Keratinocyte (primary cell): ENCODE results near the gene ITSN1. TPM values are rescaled to one million over a fixed set of nuclear protein-coding genes. Genes with fewer than 3 reads are reported as not detected.

Experiments used
- DNase-seq: peaks from one replicate; pipeline ENCODE4 v3.0.0-alpha.2; 2011; ENCODE audit warnings: low read depth, missing footprints, low spot score
- FAIRE-seq: peaks from 2 replicates; lab custom pipeline; 2011; peaks lifted over from hg19 to GRCh38; lab: Jason Lieb, UNC
- H2AFZ ChIP-seq: 2 replicates; pipeline ENCODE4 v1.6.0; 2012; ENCODE audit warnings: low read length, control low read depth, inconsistent platforms; ENCODE audit not compliant: control insufficient read depth
- H3K27ac ChIP-seq: 2 replicates; pipeline ENCODE4 v1.5.1; 2011; ENCODE audit warnings: low read length; ENCODE audit not compliant: control insufficient read depth, insufficient read depth
- H3K27me3 ChIP-seq: 3 replicates; pipeline ENCODE4 v1.6.0; 2011; ENCODE audit warnings: low read length; ENCODE audit not compliant: control insufficient read depth, insufficient read depth; ENCODE audit errors: extremely low read depth
- H3K36me3 ChIP-seq, 2 experiments: 2 replicates in 1 of 2; 3 replicates in 1 of 2; pipeline ENCODE4 v1.5.1; 2011; ENCODE audit warnings: low read length in 2 of 2, mild to moderate bottlenecking in 1 of 2; ENCODE audit not compliant: control insufficient read depth in 2 of 2, insufficient read depth in 2 of 2; ENCODE audit errors: extremely low read depth in 1 of 2
- H3K4me1 ChIP-seq: 3 replicates; pipeline ENCODE4 v1.5.1; 2011; ENCODE audit warnings: low read length; ENCODE audit not compliant: control insufficient read depth, insufficient read depth; ENCODE audit errors: extremely low read depth
- H3K4me2 ChIP-seq: 3 replicates; pipeline ENCODE4 v1.6.0; 2011; ENCODE audit warnings: low read depth, low read length; ENCODE audit not compliant: control insufficient read depth, insufficient read depth; ENCODE audit errors: extremely low read depth
- H3K4me3 ChIP-seq, 3 experiments: fragments of 200-600 bp in 1 of 3; sonication (generic) in 1 of 3; 2 replicates in 2 of 3; 3 replicates in 1 of 3; pipeline ENCODE4 v1.5.1; 2011 to 2016; ENCODE audit warnings: low read length in 3 of 3, mild to moderate bottlenecking in 3 of 3, control low read depth in 2 of 3, inconsistent platforms in 1 of 3, low read depth in 1 of 3, mixed read lengths in 1 of 3, mixed run types in 1 of 3, moderate library complexity in 1 of 3; ENCODE audit not compliant: control insufficient read depth in 2 of 3, insufficient read depth in 2 of 3; ENCODE audit errors: extremely low read depth in 1 of 3
- H3K79me2 ChIP-seq: 2 replicates; pipeline ENCODE4 v1.6.0; 2012; ENCODE audit warnings: low read length; ENCODE audit not compliant: control insufficient read depth, insufficient read depth
- H3K9ac ChIP-seq: 3 replicates; pipeline ENCODE4 v1.6.0; 2011; ENCODE audit warnings: low read length; ENCODE audit not compliant: control insufficient read depth, insufficient read depth; ENCODE audit errors: extremely low read depth
- H3K9me1 ChIP-seq: 3 replicates; pipeline ENCODE4 v1.6.0; 2011; ENCODE audit warnings: low read length; ENCODE audit not compliant: control insufficient read depth, insufficient read depth; ENCODE audit errors: extremely low read depth
- H3K9me3 ChIP-seq: 2 replicates; pipeline ENCODE4 v1.5.1; 2012; ENCODE audit warnings: low read depth, low read length; ENCODE audit not compliant: control insufficient read depth
- H4K20me1 ChIP-seq: 3 replicates; pipeline ENCODE4 v1.6.0; 2011; ENCODE audit warnings: low read length; ENCODE audit not compliant: control insufficient read depth, insufficient read depth; ENCODE audit errors: extremely low read depth
- CTCF ChIP-seq, 3 experiments: IDR thresholded peaks in 1 of 3; conservative IDR thresholded peaks in 1 of 3; optimal IDR thresholded peaks in 1 of 3; 2 replicates in 2 of 3; 3 replicates in 1 of 3; pipeline versions ENCODE3 to v1.5.1; 2011; ENCODE audit warnings: low read length in 3 of 3, mild to moderate bottlenecking in 3 of 3, moderate library complexity in 2 of 3, control low read depth in 1 of 3, inconsistent platforms in 1 of 3; ENCODE audit not compliant: insufficient read depth in 2 of 3; ENCODE audit errors: extremely low read depth in 1 of 3
- EZH2 ChIP-seq: IDR thresholded peaks from one replicate; pipeline ENCODE4 v1.6.1; 2012; ENCODE audit warnings: inconsistent platforms, mild to moderate bottlenecking, low read length, moderate library complexity
- dilution Hi-C: fragments of 300-500 bp; cut with MboI; formaldehyde crosslinking; loops from one replicate; pipeline ENCODE4 v1.7.0; 2020; ENCODE audit warnings: low sequenced_read_pairs; ENCODE audit not compliant: extremely low pct_ligation_motif_present
- polyA plus RNA-seq, 5 experiments: library from polyadenylated mRNA; depleted of rRNA in 3 of 5; stranded (reverse) in 3 of 5; stranded (forward) in 1 of 5; unstranded in 1 of 5; fragments of >200 nt; gene quantifications; 1 replicate in 1 of 5; 2 replicates in 3 of 5; 3 replicates in 1 of 5; pipeline versions ENCODE4 v1.2.1 to v1.2.3, GENCODE V29; 2011 to 2012; ENCODE audit warnings: missing spikeins in 2 of 5, low read depth in 1 of 5, low replicate concordance in 1 of 5

ITSN1 gene
- polyA plus RNA-seq, 1 donor (not counting 4 experiments of a cell fraction or from before 2014, with no cell fraction given) = 34.3 TPM

- Histone ChIP-seq H2AFZ (no peak overlapping the region), H3K79me2 (no peaks in the 10 kb centered on the region)
- no peak for TF ChIP-seq CTCF (optimal IDR thresholded peaks at IDR 0.05 in 1 of 3, IDR thresholded peaks at IDR 0.05 in 1 of 3, conservative IDR thresholded peaks at IDR 0.05 in 1 of 3; ENCODE audit: extremely low read depth in 1 of 3, insufficient read depth in 2 of 3, low read length in 3 of 3)
- no peak for TF ChIP-seq EZH2
These were observed 300.1 kb downstream of the ITSN1 start for GRCh38 chr21:33942426-33942825.

GRCh38 chr21:33943293-33943692 is 301.0 kb downstream of the ITSN1 start:
- Histone ChIP-seq H3K27me3 (no peaks in the 10 kb centered on the region), H3K9me3 (no peaks in the 10 kb centered on the region), H3K79me2 (no peaks in the 10 kb centered on the region), H3K4me3 (no peak overlapping the region), H3K9me1 (no peaks in the 10 kb centered on the region), H4K20me1 (no peaks in the 10 kb centered on the region), H2AFZ (no peak overlapping the region), H3K9ac (no peak overlapping the region), H3K27ac (no peak overlapping the region), H3K36me3 (no peaks in the 10 kb centered on the region), H3K4me2 (no peak overlapping the region), H3K4me1 (peaks cover 22% of the 10 kb centered on the region)
- TF ChIP-seq CTCF (optimal IDR thresholded peaks at IDR 0.05 in 1 of 3, IDR thresholded peaks at IDR 0.05 in 1 of 3, conservative IDR thresholded peaks at IDR 0.05 in 1 of 3; ENCODE audit: extremely low read depth in 1 of 3, insufficient read depth in 2 of 3, low read length in 3 of 3) = no peak
- FAIRE-seq = peak; percentile 48
- DNase-seq = no peak
- dilution Hi-C loops = no loop called here

More at GRCh38 chr21:33942426-33942825, 300.1 kb downstream of the ITSN1 start:
- FAIRE-seq (no peak), DNase-seq (no peak)
- dilution Hi-C loops = no loop called here
- Histone ChIP-seq H3K9me1 (no peaks in the 10 kb centered on the region), H3K4me2 (no peak overlapping the region), H3K27me3 (no peaks in the 10 kb centered on the region), H3K27ac (no peak overlapping the region), H3K9ac (no peak overlapping the region), H3K4me3 (no peak overlapping the region), H3K36me3 (no peaks in the 10 kb centered on the region), H3K4me1 (peaks cover 18% of the 10 kb centered on the region), H3K9me3 (no peaks in the 10 kb centered on the region), H4K20me1 (no peaks in the 10 kb centered on the region)
